ENCODE results near the gene PRIMPOL.
"Not testable (repeated sequence)": the region's sequence is repeated elsewhere in the genome, so short reads cannot be mapped to it uniquely, and the experiment has no call there.

The PRIMPOL gene

GRCh38 chr4:184649026-184649970 lies at the start of gene PRIMPOL, which contains the start of gene CASP3:
Gene PRIMPOL, plus strand, starts transcription at chr4:184649738. Its CDS starts 7,403 bp downstream, at chr4:184657141.
Gene CASP3, minus strand, starts transcription at chr4:184649447. Its CDS starts 10,994 bp downstream, at chr4:184638453.
- DNase-seq (ENCODE audit: low read depth), result peak; percentile 73

DNA sequence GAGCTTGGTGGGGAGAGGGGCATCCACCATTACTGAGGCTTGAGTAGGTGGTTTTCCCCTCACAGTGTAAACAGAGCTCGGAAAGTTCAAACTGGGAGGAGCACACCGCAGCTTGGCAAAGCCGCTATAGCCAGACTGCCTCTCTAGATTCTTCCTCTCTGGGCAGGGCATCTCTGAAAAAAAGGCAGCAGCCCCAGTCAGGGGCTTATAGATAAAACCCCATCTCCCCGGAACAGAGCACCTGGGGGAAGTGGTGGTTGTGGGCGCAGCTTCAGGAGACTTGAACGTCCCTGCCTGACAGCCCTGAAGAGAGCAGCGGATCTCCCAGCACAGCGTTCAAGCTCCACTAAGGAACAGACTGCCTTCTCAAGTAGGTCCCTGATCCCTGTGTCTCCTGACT lies 48.6 kb upstream of the PRIMPOL start:
- DNase-seq (ENCODE audit: low read depth), result not testable (repeated sequence)

DNA sequence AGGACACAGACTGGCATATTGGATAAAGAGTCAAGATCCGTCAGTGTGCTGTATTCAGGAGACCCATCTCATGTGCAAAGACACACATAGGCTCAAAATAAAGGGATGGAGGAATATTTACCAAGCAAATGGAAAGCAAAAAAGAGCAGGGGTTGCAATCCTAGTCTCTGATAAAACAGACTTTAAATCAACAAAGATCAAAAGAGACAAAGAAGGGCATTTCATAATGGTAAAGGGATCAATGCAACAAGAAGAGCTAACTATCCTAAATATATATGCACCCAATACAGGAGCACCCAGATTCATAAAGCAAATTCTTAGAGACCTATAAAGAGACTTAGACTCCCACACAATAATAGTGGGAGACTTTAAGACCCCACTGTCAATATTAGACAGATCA lies 46.7 kb upstream of the PRIMPOL start:
- DNase-seq (ENCODE audit: low read depth), result not testable (repeated sequence)

GRCh38 chr4:184607429-184607828 lies 42.1 kb upstream of the PRIMPOL start:
- DNase-seq (ENCODE audit: low read depth), result not testable (repeated sequence)

- no peak for DNase-seq (ENCODE audit: low read depth)
Observed at GRCh38 chr4:184612074-184612473, 37.5 kb upstream of the PRIMPOL start.

DNA sequence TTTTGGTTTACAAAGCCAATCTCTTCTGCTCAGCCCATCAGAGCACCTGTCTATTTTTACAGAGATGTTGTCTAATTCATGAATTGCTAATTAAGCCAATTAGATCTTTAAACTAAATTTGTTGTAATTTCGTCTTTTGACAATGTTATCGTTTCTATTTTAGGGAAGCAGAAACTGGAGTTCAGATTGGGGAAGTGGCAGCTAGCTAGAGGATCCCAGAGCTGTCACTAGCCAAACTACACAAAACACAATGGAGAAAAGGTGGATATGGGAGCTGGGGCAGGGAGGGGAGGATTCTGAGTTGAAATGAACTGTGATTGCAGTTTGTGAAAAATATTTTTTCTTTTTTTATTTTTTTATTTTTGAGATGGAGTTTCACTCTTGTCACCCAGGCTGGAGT lies 36.1 kb upstream of the PRIMPOL start:
- DNase-seq (ENCODE audit: low read depth), result no peak

DNA sequence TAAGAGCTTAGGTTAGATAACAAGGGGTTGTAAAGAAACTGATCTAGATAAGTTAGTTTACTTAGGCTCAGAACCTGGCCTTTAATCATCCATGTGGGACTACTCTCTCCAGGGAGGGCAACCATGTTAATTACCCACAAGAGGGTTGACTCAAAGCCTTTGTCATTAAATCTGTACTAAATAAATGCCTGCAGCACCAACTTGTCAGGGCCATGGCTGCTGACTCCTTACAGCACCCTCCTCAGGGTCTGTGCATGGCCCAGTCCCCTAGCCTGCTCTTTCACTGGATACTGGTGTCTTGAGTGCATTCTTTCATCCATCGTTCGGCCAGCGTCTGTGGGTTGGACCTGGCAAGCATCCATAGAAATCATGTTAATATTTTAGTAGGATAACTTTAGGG lies 35.0 kb upstream of the PRIMPOL start:
- DNase-seq (ENCODE audit: low read depth), result no peak

DNA sequence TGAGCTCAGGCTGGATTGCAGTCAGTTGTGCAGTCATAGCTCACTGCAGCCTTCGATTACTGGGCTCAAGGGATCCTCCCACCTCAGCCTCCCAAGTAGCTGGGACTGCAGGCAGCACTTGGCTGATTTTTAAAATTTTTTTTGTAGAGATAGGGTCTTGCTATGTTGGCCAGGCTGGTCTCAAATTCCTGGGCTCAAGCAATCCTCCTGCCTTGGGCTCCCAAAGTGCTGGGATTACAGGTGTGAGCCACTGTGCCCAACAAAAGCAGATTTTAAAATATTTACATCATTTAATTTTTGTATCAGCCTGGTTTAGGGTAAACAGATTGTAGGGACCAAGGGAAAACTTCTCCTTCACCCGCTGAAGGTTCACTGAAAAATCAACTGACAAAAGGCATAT lies 33.4 kb upstream of the PRIMPOL start:
- DNase-seq (ENCODE audit: low read depth), result not testable (repeated sequence)

GRCh38 chr4:184616633-184617551 lies 32.6 kb upstream of the PRIMPOL start:
- DNase-seq (ENCODE audit: low read depth), result no peak

DNA sequence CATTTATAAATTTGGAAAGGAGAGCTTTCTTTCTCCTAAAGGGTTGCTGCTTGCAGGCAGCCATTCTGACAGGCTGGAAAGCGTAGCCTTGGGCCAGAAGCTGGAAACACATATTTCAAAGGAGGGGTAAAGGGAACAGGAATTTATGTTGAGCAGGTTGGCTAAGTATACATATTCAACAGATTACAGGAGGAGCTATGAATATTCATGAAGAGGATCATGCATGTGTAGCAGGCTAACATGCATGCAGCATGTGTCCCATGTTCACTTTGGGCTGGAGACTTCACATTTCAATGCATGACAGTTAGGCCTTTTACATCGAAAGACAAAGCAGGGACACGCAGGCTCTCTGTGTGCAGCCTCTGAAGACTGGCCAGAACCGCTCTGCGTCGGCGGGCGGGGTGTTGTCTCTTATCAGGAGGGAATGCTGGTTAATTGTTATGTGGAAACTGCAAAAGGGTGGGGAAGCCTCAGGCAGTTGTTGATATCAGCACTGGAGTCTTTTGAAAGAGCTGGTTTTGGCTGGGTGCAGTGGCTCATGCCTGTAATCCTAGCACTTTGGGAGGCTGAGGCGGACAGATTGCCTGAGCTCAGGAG lies 31.8 kb upstream of the PRIMPOL start:
- no peak for DNase-seq (ENCODE audit: low read depth)

- no peak for DNase-seq (ENCODE audit: low read depth)
Observed at GRCh38 chr4:184620212-184620867, 29.2 kb upstream of the PRIMPOL start.

DNA sequence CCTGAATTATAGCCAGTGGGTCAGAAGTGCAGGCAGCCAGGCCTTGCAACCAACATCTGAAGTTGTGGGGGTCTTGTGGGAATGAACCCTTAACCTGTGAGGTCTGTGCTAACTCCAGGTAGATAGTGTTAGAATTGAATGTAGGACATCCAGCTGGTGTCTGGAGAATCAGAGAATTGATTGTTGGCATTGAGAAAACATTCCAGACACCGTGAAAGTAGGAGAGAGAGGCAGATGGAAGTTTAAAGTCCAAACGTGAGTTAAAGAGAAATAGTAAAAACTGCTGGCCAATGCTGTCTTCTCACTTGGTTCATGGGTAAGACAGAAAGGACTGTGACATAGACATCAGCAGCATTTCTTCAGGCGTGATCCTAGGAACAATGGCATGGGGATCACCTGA lies 28.0 kb upstream of the PRIMPOL start:
- DNase-seq (ENCODE audit: low read depth), result no peak

DNA sequence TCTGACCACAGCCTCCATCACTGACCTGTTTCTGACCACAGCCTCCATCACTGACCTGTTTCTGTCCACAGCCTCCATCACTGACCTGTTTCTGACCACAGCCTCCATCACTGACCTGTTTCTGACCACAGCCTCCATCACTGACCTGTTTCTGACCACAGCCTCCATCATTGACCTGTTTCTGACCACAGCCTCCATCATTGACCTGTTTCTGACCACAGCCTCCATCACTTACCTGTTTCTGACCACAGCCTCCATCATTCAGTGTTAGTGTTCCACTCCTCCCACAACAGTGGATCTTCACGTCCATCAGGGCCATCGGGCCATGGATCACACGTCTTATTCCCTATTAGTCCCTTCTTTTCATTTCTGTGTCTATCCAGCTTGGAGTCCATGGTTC lies 25.0 kb upstream of the PRIMPOL start:
- not testable (repeated sequence) for DNase-seq (ENCODE audit: low read depth)

DNA sequence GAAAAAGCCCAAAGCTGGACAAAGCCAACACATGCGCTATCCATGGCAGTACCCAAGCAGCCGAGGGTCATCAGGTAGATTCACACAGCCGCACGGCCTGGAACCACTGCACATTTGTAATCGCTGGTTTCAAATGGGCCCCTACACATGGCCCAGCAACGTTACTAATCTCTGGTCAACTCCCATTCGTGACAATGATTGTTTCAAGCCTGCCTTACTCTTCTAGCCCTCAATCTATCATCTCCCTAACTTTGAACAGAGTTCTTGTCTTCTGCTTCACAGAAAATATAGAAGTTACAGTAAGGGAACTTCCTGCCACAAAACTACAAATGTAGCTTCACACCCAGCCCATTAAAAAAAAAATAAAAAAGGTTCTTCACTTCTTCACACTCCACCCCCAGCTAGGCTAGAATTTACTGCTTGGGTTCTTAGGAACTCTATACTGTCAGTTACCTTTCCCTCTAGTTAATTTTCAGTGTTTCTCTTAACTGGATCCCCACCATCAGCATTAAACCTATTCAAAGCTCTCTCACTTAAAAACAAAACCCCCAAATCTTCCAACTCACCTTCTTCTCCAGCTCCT lies 24.5 kb upstream of the PRIMPOL start:
- DNase-seq (ENCODE audit: low read depth), result no peak

DNA sequence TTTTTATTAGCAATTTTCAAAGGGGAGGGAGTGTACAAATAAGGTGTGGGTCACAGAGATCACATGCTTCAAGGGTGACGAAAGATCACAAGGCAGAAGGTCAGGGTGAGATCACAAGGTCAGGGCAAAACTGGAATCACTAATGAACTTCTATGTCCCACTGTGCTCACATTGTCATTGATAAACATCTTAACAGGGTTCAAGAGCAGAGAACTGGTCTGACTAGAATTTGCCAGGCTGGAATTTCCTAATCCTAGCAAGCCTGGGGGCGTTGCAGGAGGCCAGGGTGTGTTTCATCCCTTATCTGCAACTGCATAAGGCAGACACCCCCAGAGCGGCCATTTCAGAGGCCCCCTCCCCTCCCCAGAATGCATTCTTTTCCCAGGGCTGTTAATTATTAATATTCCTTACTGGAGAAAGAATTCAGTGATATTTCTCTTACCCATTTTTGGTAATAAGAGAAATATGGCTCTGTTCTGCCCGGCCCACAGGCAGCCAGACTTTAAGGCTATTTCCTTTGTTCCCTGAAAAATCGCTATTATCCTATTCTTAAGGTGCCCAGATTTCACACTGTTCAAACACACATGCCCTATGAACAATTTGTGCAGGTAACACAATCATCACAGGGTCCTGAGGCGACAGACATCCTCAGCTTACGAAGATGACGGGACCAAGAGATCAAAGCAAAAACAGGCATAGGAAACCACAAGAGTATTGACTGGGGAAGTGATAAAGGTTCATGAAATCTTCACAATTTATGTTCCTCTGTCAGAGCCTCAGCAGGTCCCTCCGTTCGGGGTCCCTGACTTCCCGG lies 23.5 kb upstream of the PRIMPOL start:
- not testable (repeated sequence) for DNase-seq (ENCODE audit: low read depth)

DNA sequence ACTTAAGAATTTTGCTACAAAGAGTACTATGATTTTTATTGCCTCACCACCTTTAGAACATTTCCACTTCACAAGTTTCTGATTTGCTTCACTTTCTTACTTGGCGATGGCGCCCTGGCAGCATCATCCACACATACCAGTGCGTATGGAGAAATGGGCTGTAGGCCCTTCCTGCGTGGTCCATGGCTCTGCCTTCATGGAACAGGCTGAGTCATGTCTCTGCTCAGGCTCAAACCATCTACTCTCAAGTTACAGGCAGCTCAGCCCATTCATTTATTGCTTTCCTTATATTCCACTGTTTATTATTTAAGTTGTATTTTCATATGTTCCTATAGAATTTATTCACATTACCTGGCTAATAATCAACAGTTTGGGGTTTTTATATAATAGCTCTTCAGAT lies 21.4 kb upstream of the PRIMPOL start:
- no peak for DNase-seq (ENCODE audit: low read depth)

- no peak for DNase-seq (ENCODE audit: low read depth)
Observed at GRCh38 chr4:184632842-184633241, 16.7 kb upstream of the PRIMPOL start.

DNA sequence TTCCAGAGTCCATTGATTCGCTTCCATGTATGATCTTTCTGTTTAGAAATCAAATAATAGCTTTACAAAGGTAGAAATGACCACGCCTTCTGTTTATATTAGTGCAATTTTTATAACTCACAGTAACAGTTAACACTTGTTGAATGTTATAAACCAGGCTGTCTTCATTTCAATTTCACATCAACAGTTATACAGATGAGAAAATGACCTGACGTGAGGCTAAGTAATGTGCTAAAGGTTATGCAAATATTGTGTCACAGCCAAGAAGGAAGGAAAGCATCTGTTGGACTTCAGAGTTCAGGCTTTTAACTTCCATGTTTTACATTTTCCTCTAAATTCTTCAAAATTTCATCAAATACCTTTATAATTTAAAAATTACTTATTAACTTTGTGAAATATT lies 14.2 kb upstream of the PRIMPOL start:
- no peak for DNase-seq (ENCODE audit: low read depth)

- DNase-seq (ENCODE audit: low read depth), result no peak
Observed at GRCh38 chr4:184636144-184636543, 13.4 kb upstream of the PRIMPOL start.

- DNase-seq (ENCODE audit: low read depth), result no peak
Observed at GRCh38 chr4:184636897-184637296, 12.6 kb upstream of the PRIMPOL start.
